Measurements from ENCODE around the gene RAB11A. TPM values are rescaled to one million over a fixed set of nuclear protein-coding genes. Genes with fewer than 3 reads are reported as not detected.

Gene RAB11A
- 150 to 153 TPM (median 153 TPM) in 3 replicates for total RNA-seq
- long read RNA-seq, full-length matches to known transcripts, result 144 of 161 reads
- long read RNA-seq, partial matches to known transcripts, result 3 of 161 reads
- long read RNA-seq, other reads (novel, unspliced or antisense), result 14 of 161 reads

DNA sequence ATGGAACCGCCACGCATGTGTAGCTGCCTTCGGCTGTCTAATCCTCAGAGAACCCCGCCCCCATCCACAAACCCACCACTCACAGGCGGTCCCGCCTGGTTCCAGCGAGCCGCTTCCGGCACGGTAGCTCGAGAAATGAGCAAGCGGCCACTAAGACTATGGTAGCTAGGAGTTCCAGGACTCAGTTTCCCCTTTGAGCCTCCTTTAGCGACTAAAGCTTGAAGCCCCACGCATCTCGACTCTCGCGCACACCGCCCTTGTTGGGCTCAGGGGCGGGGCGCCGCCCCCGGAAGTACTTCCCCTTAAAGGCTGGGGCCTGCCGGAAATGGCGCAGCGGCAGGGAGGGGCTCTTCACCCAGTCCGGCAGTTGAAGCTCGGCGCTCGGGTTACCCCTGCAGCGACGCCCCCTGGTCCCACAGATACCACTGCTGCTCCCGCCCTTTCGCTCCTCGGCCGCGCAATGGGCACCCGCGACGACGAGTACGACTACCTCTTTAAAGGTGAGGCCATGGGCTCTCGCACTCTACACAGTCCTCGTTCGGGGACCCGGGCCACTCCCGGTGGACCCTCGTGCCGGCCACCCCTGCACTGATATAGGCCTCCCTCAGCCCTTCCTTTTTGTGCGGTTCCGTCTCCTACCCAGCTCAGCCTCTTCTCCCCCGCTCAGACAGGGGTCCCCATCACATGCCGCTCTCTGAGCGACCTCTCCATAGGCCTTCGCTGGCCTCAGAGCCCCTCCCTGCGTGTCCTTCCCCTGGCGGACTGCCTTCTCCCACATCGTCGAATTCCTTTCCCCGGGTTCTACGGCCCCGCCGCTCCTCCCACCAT, at the start of gene RAB11A:
Gene RAB11A (plus strand): TSS at position 366 of the 828 bp plus-strand sequence. CDS start 95 bp downstream, at position 461.
- Mint-ChIP-seq H3K36me3 (ENCODE audit: low read depth) (no peaks in the 10 kb centered on the region), H3K27me3 (ENCODE audit: low read depth) (no peaks in the 10 kb centered on the region), H3K4me3 (ENCODE audit: unreplicated experiment) (peak within 1 kb of the TSS; percentile 100), H3K27ac (ENCODE audit: unreplicated experiment) (peak within 1 kb of the TSS; percentile 99), H3K4me1 (ENCODE audit: low read depth) (peaks cover 22% of the 10 kb centered on the region), H3K9me3 (ENCODE audit: low read depth) (no peaks in the 10 kb centered on the region)
- peak; percentile 99 for DNase-seq (ENCODE audit: low spot score)
- TF ChIP-seq, protein P1, sequence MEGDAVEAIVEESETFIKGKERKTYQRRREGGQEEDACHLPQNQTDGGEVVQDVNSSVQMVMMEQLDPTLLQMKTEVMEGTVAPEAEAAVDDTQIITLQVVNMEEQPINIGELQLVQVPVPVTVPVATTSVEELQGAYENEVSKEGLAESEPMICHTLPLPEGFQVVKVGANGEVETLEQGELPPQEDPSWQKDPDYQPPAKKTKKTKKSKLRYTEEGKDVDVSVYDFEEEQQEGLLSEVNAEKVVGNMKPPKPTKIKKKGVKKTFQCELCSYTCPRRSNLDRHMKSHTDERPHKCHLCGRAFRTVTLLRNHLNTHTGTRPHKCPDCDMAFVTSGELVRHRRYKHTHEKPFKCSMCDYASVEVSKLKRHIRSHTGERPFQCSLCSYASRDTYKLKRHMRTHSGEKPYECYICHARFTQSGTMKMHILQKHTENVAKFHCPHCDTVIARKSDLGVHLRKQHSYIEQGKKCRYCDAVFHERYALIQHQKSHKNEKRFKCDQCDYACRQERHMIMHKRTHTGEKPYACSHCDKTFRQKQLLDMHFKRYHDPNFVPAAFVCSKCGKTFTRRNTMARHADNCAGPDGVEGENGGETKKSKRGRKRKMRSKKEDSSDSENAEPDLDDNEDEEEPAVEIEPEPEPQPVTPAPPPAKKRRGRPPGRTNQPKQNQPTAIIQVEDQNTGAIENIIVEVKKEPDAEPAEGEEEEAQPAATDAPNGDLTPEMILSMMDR (IDR thresholded peaks at IDR 0.05), result peak; percentile 74

DNA sequence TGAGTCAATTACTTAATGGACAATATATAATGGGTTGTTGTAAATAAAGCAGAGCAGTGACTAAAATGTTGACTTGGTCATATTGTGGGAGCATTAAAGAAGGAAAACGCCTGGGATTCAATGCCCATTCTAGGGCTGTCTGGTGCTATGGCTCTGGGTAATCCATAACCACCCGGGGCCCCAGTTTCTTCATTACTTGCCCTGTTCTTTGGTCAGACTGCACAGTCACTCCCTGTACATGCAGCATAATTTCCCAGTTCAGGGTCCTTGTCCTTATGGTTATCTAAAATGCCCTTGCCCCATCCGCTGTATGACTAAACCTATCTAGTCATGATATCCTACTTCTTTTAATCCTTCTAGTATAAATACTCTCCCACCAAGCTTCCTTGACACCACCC, 49.7 kb upstream of the RAB11A start:
- Mint-ChIP-seq H3K4me3 (ENCODE audit: unreplicated experiment) (no peak overlapping the region), H3K27ac (ENCODE audit: unreplicated experiment) (no peak overlapping the region), H3K36me3 (ENCODE audit: low read depth) (no peaks in the 10 kb centered on the region), H3K27me3 (ENCODE audit: low read depth) (no peaks in the 10 kb centered on the region), H3K4me1 (ENCODE audit: low read depth) (no peaks in the 10 kb centered on the region), H3K9me3 (ENCODE audit: low read depth) (no peaks in the 10 kb centered on the region)
- DNase-seq (ENCODE audit: low spot score), result no peak
- TF ChIP-seq, protein P1 (IDR thresholded peaks at IDR 0.05), result no peak

- no peak overlapping the region for H3K27ac Mint-ChIP-seq (ENCODE audit: unreplicated experiment)
- no peak overlapping the region for H3K4me3 Mint-ChIP-seq (ENCODE audit: unreplicated experiment)
- no peak for DNase-seq (ENCODE audit: low spot score)
- no peaks in the 10 kb centered on the region for H3K36me3 Mint-ChIP-seq (ENCODE audit: low read depth)
- H3K27me3 Mint-ChIP-seq (ENCODE audit: low read depth), result no peaks in the 10 kb centered on the region
- TF ChIP-seq, protein P1 (IDR thresholded peaks at IDR 0.05), result no peak
- no peaks in the 10 kb centered on the region for H3K9me3 Mint-ChIP-seq (ENCODE audit: low read depth)
- no peaks in the 10 kb centered on the region for H3K4me1 Mint-ChIP-seq (ENCODE audit: low read depth)
Observed at GRCh38 chr15:65821070-65821469, 48.2 kb upstream of the RAB11A start.

GRCh38 chr15:65822316-65822715, 47.0 kb upstream of the RAB11A start:
- peaks cover 4% of the 10 kb centered on the region for H3K27me3 Mint-ChIP-seq (ENCODE audit: low read depth)
- TF ChIP-seq, protein P1 (IDR thresholded peaks at IDR 0.05), result no peak
- H3K9me3 Mint-ChIP-seq (ENCODE audit: low read depth), result no peaks in the 10 kb centered on the region
- H3K36me3 Mint-ChIP-seq (ENCODE audit: low read depth), result no peaks in the 10 kb centered on the region
- DNase-seq (ENCODE audit: low spot score), result no peak
- peaks cover 5% of the 10 kb centered on the region for H3K4me1 Mint-ChIP-seq (ENCODE audit: low read depth)
- H3K4me3 Mint-ChIP-seq (ENCODE audit: unreplicated experiment), result no peak overlapping the region
- no peak overlapping the region for H3K27ac Mint-ChIP-seq (ENCODE audit: unreplicated experiment)

DNA sequence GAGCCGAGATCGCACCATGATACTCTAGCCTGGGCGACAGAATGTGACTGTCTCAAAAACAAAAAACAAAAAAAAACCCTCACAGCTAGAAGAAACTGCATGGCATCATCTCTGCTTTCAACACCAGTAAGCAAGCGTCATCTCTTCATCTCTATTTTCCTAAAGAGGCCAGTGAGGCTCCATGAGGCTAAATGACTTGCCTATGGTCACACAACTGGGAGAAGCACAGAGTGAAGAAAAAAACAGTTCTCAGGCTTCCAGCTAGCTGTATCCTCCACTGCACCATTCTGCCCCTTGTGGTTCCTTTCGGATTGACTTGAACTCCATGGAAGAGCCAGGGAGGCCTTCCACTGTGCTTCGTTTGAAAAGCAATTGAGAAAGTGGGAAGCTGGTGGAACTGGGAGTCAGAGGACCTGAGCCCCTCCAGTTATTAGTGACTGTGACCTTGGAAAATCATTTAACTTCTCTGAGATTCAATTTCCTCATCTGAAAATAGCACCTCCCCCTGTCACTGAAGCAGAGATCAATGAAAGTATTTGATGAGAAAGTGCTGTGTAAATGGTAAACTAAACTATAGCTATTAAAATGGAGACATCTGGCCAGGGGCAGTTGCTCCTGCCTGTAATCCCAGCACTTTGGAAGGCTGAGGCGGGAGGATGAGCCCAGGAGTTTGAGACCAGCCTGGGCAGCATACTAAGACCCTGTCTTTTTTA, 45.1 kb upstream of the RAB11A start:
- Mint-ChIP-seq H3K27ac (ENCODE audit: unreplicated experiment) (no peak overlapping the region), H3K4me1 (ENCODE audit: low read depth) (peaks cover 5% of the 10 kb centered on the region)

More for the DNA sequence above, 45.1 kb upstream of the RAB11A start:
- Mint-ChIP-seq H3K36me3 (ENCODE audit: low read depth) (no peaks in the 10 kb centered on the region), H3K4me3 (ENCODE audit: unreplicated experiment) (no peak overlapping the region), H3K27me3 (ENCODE audit: low read depth) (peaks cover 9% of the 10 kb centered on the region), H3K9me3 (ENCODE audit: low read depth) (no peaks in the 10 kb centered on the region)
- TF ChIP-seq, protein P1 (IDR thresholded peaks at IDR 0.05), result peak; percentile 82
- no peak for DNase-seq (ENCODE audit: low spot score)

Data from chondrocyte (in vitro differentiated cells).